Fibroblast of upper back skin (primary cell): Measurements from ENCODE around the gene ARHGEF28.

Experiments
- DNase-seq: peaks from one replicate; pipeline ENCODE4 v3.0.0-alpha.2; 2013

The ARHGEF28 gene

DNA sequence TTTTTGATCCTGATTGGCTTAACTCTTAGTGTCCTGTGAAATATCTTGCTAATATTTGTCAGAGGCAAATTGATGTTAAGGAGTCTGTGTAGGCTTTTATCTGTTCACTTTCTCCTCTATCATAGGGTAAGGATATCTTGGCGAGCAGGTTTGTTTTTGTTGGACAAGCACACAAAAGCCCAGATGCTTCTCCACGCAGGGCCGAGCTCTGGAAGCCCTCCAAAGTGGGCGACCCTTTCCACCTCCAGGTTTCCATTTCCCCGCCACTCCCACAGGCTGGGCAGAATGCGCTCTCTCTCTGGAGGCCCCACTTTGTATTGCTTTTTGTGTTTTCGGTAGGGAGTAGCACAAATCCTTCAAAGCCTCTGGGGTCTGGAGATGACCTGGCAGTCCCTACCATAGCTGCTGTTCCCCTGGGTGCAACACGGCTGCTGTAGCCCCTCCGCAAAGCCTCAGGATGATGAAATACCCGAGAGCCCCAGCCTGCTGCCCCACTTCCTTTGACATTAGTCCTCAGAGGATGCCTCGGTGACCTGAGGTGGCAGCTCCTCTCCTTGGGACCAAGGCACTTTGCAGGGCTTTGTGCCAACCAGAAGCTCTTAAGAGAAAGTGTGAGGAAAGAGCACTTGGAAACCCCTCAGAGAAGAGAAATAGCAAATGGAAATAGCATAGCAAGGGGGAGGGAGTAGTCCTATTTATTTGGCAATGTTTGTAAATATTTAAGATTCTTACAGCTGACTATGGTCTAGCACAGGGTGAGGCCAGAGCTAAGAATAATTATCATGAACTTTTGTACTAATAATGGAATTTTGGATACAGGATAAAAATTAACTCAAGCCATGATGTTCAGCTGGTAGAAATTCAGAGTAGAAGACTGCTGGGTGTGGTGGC is 122.8 kb downstream of the ARHGEF28 start:
- DNase-seq, result no peak

GRCh38 chr5:73749485-73750270 is 123.7 kb downstream of the ARHGEF28 start:
- DNase-seq, result no peak

GRCh38 chr5:73751254-73751914 is 125.4 kb downstream of the ARHGEF28 start:
- DNase-seq, result no peak

- no peak for DNase-seq
Observed at GRCh38 chr5:73754254-73754653, 128.3 kb downstream of the ARHGEF28 start.

- no peak for DNase-seq
Observed at GRCh38 chr5:73757416-73757815, 131.4 kb downstream of the ARHGEF28 start.

DNA sequence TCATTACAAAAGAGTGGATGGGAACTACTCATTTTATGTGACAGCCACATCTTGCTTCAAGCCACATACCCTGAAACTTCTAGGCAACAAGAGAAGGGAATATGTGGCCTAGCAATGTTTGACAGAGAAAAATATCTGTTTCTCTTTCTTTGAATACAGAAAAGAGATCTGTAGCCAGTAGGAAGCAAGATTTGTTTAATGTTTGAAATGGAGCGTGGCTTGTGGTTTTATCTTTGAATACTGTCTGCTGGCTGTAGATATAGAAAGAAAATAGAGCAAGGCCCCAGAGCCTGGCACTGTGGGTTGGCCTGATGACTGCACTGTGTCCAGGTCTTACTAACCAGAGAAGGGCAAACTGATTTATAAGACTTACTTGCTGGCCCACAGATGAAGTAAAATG is 133.8 kb downstream of the ARHGEF28 start:
- DNase-seq, result no peak

- peak; percentile 22 for DNase-seq
Observed at GRCh38 chr5:73763300-73764032, 137.5 kb downstream of the ARHGEF28 start.

- peak; percentile 10 for DNase-seq
Observed at GRCh38 chr5:73764586-73764985, 138.6 kb downstream of the ARHGEF28 start.

- no peak for DNase-seq
Observed at GRCh38 chr5:73764996-73765395, 139.0 kb downstream of the ARHGEF28 start.

- DNase-seq, result no peak
Observed at GRCh38 chr5:73766902-73767301, 140.9 kb downstream of the ARHGEF28 start.

- no peak for DNase-seq
Observed at GRCh38 chr5:73770172-73771025, 144.4 kb downstream of the ARHGEF28 start.

DNA sequence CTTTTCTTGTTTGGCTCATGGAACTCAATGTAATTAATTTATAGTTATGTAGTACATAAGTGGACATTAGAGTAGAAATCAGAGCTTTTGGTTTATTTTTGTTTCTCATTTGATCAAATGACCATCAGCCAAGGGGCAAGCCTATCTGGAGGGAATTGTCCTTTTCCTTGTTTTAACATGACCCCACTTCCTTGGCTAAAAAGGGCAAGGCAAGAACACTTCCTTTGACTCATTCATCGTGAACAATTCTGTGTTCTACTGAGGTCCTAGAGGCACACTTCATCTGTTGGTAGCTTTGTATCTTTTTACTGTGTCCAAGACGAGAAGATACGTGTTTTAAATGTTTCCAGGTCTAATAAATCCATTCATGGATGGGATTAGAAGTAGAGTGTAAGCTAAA is 148.9 kb downstream of the ARHGEF28 start:
- no peak for DNase-seq

DNA sequence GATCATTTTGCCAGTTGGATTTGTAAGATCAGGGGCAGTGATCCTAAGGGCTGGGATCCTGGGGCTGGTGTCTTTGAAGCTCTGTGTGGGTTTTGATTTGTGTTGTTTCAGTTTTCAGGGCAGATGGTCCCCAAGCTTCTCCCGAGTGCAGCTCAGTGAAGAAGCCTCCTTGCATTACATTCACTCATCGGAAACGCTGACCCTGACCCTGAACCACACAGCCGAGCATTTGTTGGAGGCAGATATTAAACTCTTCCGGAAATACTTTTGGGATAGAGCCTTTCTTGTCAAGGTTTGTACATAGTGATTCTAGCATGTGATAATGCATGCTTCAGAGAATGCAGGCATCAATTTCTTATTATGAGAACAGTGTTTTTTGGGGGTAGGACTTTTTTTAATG is 150.4 kb downstream of the ARHGEF28 start:
- DNase-seq, result no peak

GRCh38 chr5:73777192-73777591 is 151.2 kb downstream of the ARHGEF28 start:
- DNase-seq, result no peak

GRCh38 chr5:73780302-73781080 is 154.5 kb downstream of the ARHGEF28 start:
- no peak for DNase-seq

DNA sequence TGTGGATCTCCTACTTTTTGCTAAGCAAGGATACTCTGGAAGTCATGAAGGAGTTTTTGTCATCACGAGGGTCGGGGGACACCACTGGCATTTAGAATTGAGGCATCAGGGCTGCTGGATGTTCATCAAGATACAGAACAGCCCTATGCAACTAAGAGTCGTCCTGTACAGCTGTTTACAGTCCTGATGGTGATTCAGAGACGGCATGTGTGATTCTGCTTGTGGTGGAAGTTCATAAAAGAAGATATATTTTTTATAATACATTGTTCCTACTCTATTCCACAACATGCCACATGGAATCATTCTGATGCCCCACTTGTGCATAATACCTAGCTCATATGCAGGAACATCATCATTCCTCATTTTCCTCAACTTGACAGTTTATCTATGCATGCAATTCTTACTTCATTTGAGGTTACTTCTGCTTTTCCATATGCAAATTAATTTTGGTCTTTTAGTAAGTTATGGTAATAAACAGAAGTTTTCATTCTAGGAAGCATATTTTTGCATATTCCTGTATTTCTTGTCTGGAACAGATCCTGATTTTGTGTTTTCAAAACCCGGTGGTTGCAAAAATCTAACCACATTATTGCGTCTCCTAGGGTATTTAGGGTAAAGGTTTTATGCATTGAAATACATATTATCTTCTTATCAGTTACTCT is 155.2 kb downstream of the ARHGEF28 start:
- no peak for DNase-seq

- DNase-seq, result peak; percentile 37
Observed at GRCh38 chr5:73783828-73784227, 157.8 kb downstream of the ARHGEF28 start.

DNA sequence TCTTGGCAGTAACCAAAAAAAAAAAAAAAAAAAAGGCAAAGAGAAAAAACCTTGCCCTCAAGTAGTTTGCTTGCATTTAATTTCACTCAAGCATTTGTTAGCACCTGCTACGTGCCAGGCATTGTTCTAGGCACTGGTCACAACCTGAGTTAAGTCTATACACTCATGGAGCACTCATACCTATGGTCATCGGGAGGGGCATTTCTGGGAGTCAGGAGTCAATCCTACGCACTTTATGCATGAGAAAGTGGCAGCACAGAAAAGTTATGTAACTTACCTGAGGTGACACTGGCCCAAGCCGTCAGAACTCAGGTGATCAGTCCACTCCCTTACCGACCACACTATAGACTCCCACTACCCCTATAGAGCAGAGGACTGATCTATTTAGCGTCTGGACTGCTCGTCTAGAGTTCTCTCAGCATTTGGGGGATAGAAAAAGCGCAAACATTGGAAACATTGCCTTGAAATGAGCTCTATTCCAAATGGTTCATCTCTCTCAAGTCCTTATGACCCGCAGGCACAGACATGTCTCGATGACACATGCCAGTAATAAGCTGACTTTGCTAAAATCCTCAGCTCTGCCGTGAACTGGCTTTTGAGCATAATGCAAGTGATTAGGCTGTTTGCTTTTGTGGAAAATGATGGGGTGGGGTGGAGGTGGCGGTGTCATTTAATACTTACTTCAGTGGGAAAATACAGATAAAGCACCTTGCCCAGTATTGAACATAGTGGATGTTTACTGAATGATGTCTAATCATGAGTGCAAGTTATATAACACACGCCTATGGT is 160.2 kb downstream of the ARHGEF28 start:
- no peak for DNase-seq

DNA sequence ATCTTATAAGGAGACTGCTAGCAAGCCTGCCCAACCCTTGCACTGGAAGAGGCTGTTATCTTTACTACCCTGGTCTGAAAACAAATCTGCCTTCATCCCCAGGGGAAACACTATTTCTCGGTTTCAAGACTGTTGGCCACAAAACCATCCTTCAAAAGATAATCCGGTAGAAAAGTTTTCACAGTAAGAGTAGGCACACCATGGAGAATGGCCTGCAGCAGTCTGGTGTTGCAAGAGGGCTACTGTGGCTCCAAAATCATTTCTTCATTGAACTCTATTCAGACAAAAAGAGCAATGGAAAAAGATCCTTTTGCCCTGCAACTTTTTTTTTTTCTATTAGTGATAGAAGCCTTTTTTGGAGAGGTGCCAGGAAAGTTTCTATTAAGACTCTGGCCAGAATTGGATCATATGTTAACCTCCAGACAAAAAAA is 163.9 kb downstream of the ARHGEF28 start:
- no peak for DNase-seq
